RKO (cell line): Measurements from ENCODE around the gene ACER3.
"Not testable (repeated sequence)": the region's sequence is repeated elsewhere in the genome, so short reads cannot be mapped to it uniquely, and the experiment has no call there.

ENCODE experiments used
- DNase-seq: peaks from one replicate; pipeline ENCODE4 v3.0.0-alpha.2; 2016; ENCODE audit warnings: low spot score

Gene ACER3

GRCh38 chr11:76836613-76837291 is 24.0 kb upstream of the ACER3 start:
- no peak for DNase-seq

DNA sequence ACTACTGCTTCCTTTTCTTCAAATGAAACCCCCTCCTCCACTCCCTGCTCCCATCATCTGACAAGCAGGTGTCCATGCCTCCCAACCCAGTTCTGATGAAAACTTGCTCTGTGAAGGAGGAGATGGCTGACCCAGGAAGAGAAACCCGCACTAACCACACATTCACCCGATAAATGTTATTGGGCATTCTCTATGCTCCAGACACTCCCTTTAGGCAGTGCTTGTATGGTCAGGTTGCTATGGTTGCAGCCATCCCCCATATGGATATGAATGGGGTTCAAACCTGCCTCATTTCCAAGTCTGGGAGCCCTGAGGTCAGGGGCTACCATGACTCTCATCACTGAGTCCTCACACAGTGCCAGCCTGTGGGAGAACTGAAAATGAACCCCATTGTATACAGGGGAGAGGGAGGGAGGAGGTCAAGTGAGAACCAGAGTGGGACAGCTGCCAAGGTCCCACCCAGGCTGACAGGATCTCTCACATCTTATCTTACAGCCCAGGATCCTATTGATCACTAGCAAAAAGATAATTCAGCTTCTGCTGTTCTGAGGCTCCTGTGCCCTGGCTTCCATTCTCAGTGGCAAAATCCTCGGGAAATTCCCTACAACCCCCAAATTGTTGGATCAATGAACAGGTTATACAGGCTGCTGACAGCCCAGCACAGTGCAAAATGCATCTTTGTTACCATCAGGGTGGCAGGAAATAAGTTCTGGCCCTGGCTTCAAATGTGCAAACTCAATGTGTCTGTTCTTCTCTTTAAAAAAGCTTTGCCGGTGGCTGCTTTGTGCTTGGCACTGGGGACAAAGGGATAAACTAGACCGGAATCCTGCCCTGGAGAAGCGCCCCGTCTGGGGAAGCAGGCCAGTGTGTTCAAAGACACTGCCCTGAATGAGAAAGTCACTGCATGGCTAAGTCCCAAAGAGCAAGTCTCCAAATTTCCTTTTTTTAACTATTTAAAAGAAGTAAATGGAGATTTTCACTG is 22.7 kb upstream of the ACER3 start:
- DNase-seq = no peak

DNA sequence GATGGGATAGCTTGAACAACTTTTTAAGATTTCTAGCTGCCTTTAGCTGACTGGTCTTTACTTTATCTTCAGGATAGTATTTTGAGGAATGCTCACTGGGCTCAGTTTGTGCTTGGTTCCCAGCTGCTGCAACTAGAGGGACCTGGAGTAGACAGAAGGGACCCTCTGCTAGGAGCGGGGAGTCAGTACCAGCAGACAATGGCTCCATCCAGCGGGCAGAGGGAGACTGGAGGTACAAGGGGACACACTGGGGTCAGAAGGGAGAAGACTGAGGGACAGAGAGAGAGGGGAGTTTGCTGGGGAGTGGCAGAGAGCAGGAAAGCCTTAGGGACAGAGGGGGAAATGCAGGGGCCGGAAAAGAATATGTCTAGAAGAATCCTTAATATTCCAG is 22.0 kb upstream of the ACER3 start:
- no peak for DNase-seq

DNA sequence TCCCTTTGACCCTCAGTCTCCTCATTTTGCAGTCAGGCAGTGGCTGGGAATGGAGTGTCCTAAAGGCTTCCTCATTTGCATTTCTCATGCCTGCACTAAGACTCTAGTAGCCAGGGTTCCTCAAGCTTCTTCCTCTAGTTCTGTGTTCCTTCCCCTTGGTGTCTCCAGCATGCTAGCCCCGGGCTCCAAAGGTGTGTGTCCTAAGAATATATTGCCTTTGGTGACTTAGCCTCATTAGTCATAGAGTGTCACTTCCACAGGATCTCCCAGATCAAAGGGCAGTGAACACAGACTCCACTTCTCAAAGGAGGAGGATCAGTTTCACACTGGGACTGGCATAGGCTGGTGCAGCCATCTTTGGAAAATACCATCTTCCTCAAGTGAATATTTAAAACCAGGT is 21.4 kb upstream of the ACER3 start:
- DNase-seq = peak; percentile 23

DNA sequence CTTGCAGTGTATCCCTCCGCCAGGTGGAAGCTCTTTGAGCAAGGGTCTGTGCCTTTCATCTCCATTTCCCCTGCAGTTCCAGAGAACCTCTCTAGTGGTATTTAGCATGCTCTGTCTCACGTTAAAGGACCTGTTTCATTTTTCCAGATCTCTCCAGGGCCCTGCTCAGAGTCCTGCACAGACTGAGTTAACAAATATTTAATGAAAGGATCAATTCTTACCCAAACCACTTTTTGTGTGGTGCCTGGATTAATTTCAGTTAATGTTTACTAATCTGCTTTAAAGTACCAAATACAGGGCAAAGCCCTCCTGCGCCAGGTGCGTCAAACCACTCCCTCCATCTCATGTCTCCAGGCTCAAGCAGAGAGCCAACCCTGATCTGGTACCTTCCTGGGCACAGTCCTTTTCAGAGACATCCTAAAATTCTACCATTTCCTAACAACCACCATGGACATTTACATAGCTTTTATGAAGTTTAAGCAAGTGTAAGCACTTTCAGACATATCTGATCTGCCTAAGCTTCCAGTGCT is 18.7 kb upstream of the ACER3 start:
- no peak for DNase-seq

- no peak for DNase-seq
Observed at GRCh38 chr11:76843907-76844306, 16.8 kb upstream of the ACER3 start.

GRCh38 chr11:76844511-76844910 is 16.2 kb upstream of the ACER3 start:
- DNase-seq = no peak

- DNase-seq = no peak
Observed at GRCh38 chr11:76845069-76845468, 15.6 kb upstream of the ACER3 start.

- no peak for DNase-seq
Observed at GRCh38 chr11:76846441-76846840, 14.3 kb upstream of the ACER3 start.

GRCh38 chr11:76849376-76849775 is 11.3 kb upstream of the ACER3 start:
- no peak for DNase-seq

- no peak for DNase-seq
Observed at GRCh38 chr11:76850130-76850529, 10.6 kb upstream of the ACER3 start.

- DNase-seq = no peak
Observed at GRCh38 chr11:76850815-76851214, 9.9 kb upstream of the ACER3 start.

- DNase-seq = no peak
Observed at GRCh38 chr11:76854709-76855108, 6.0 kb upstream of the ACER3 start.

DNA sequence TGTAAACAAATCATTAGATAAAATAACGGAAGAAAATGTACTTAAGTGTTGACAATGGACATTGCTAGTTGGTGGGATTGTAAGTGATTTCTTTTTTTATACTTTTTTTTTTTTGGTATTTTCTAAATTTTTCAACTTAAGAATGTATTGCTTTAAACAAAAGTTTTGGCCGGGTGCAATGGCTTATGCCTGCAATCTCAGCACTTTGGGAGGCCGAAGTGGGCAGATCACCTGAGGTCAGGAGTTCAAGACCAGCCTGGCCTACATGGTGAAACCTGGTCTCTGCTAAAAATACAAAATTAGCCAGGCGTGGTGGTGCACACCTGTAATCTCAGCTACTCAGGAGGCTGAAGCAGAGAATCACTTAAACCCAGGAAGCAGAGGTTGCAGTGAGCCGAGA is 5.0 kb upstream of the ACER3 start:
- not testable (repeated sequence) for DNase-seq

DNA sequence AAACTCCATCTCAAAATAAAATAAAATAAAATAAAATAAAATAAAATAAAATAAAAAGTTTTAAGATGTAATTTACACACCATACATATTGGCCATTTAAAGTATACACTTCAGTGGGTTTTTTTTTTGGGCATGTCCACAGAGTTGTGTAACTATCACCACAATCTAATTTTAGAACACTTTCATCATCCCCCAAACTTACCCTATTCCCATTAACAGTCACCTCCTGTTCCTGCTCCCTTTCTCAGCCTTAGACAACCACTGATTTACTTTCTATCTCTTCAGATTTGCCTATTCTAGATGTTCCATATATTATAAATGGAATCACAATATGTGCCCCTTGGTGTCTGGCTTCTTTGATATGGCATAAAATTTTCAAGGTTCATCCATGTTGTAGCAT is 4.6 kb upstream of the ACER3 start:
- DNase-seq = no peak

GRCh38 chr11:76856571-76856970 is 4.1 kb upstream of the ACER3 start:
- no peak for DNase-seq

DNA sequence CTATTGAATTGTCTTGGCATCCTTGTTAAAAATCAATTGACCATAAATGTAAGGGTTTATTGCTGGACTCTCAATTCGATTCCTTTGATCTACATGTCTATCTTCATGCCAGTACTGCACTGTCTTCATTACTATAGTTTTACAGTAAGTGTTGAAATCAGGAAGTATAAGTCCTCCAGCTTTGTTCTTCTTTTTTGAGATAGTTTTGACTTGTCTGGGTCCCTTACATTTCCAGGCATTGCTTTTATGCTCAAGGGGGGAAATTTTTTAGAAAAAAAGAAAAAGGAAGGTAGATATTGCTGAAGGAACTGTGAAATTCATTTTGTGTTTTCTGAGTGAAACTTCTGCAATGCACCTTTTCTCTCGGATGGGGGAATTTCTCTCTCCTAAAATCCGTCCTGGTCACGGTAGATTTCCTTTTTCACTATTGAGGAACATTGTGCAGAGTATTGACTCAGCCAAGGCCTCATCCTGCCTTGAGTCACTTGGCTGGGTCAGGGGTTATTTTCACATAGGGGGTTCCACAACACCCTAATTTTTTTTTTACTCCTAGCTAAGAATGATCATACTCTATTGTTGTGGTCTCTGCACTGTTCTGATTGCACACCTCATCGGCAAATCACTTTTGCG is 2.8 kb upstream of the ACER3 start:
- DNase-seq = no peak

GRCh38 chr11:76859708-76860227 is 950 bp upstream of the ACER3 start:
- no peak for DNase-seq

GRCh38 chr11:76861490-76861953 is 804 bp downstream of the ACER3 start:
- DNase-seq = no peak

DNA sequence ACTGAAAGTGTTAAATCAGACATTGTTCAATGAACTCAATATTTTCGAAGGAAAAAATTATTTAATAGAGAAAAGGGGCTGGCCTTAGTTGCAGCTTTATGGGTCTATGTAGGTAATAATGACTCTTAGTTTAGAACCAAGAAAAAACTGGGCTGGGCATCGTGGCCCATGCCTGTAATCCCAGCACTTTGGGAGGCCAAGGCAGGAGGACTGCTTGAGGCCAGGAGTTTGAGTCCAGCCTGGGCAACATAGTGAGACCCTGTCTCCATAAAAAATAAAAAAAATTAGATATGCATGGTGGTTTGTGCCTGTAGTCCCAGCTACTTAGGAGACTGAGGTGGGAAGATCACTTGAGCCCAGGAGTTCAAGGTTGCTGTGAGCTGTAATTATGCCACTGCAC is 2.1 kb downstream of the ACER3 start:
- DNase-seq = not testable (repeated sequence)

GRCh38 chr11:76863196-76863777 is 2.6 kb downstream of the ACER3 start:
- no peak for DNase-seq
